Hepatocyte (in vitro differentiated cells): ENCODE measurements around the gene NEMP1.

Source experiments
- EZH2 ChIP-seq: fragments of 200-600 bp; sonication (generic); IDR thresholded peaks from 2 replicates; pipeline ENCODE4 v1.6.1; 2016; ENCODE audit warnings: antibody characterized with exemption, mild to moderate bottlenecking, borderline replicate concordance
- EZH2phosphoT487 ChIP-seq: fragments of 200-600 bp; sonication (generic); IDR thresholded peaks from one replicate; pipeline ENCODE4 v1.6.1; 2018; ENCODE audit warnings: antibody characterized with exemption, mild to moderate bottlenecking, low read depth, moderate library complexity; ENCODE audit not compliant: unreplicated experiment, severe bottlenecking
- TF ChIP-seq, protein P1 (sequence below): fragments of 200-600 bp; sonication (generic); IDR thresholded peaks from 2 replicates; pipeline ENCODE4 v1.5.1; 2016; ENCODE audit warnings: antibody characterized with exemption, mild to moderate bottlenecking; ENCODE audit not compliant: poor library complexity

DNA sequence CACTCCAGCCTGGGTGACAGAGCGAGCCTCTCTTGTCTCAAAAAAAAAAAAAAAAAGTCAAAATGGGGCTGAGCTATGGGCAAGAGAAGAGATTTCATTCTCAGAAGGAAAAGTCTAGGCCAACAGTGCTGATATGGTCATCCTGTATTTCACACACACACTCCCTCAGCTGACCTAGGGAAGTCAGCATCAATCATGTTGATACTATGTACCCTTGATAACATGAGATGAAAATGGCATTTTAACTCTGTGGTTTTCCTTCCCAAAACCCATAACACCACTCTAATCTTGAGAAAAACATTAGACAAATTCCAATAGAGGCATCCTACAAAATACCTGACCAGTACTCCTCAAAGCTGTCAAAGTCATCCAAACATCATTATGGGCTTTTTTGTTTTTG lies 2.3 kb upstream of the NEMP1 start:
- TF ChIP-seq, protein P1, sequence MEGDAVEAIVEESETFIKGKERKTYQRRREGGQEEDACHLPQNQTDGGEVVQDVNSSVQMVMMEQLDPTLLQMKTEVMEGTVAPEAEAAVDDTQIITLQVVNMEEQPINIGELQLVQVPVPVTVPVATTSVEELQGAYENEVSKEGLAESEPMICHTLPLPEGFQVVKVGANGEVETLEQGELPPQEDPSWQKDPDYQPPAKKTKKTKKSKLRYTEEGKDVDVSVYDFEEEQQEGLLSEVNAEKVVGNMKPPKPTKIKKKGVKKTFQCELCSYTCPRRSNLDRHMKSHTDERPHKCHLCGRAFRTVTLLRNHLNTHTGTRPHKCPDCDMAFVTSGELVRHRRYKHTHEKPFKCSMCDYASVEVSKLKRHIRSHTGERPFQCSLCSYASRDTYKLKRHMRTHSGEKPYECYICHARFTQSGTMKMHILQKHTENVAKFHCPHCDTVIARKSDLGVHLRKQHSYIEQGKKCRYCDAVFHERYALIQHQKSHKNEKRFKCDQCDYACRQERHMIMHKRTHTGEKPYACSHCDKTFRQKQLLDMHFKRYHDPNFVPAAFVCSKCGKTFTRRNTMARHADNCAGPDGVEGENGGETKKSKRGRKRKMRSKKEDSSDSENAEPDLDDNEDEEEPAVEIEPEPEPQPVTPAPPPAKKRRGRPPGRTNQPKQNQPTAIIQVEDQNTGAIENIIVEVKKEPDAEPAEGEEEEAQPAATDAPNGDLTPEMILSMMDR, result no peak
- no peak for TF ChIP-seq EZH2
- no peak for TF ChIP-seq EZH2phosphoT487
